H9 (cell line): ENCODE data around the gene NUP37. TPM values are rescaled to one million over a fixed set of nuclear protein-coding genes. Genes with fewer than 3 reads are reported as not detected.

Experiments
- DNase-seq: peaks from one replicate; pipeline ENCODE4 v3.0.0-alpha.2; 2017
- H2AFZ ChIP-seq: one replicate; pipeline ENCODE4 v1.6.1; 2013; ENCODE audit warnings: mild to moderate bottlenecking, low read length, control low read depth, moderate library complexity
- H2AK5ac ChIP-seq: 2 replicates; pipeline ENCODE4 v1.6.1; 2013; ENCODE audit warnings: low read length, control low read depth, mixed read lengths; ENCODE audit not compliant: insufficient read length
- H2BK120ac ChIP-seq: one replicate; pipeline ENCODE4 v1.6.1; 2013; ENCODE audit warnings: low read depth, mild to moderate bottlenecking, low read length, control low read depth, inconsistent platforms; ENCODE audit not compliant: poor library complexity, severe bottlenecking
- H2BK12ac ChIP-seq: 2 replicates; pipeline ENCODE4 v1.6.1; 2013; ENCODE audit warnings: low read length, control low read depth, mixed read lengths, low read depth; ENCODE audit not compliant: insufficient read length
- H2BK15ac ChIP-seq: 2 replicates; pipeline ENCODE4 v1.6.1; 2013; ENCODE audit warnings: low read depth, low read length, control low read depth
- H2BK20ac ChIP-seq: one replicate; pipeline ENCODE4 v1.6.1; 2013; ENCODE audit warnings: low read depth, mild to moderate bottlenecking, low read length, control low read depth, inconsistent platforms; ENCODE audit not compliant: poor library complexity, severe bottlenecking
- H2BK5ac ChIP-seq: 2 replicates; pipeline ENCODE4 v1.6.1; 2013; ENCODE audit warnings: low read length, control low read depth, mixed read lengths; ENCODE audit not compliant: insufficient read length
- H3K14ac ChIP-seq: 2 replicates; pipeline ENCODE4 v1.6.1; 2013; ENCODE audit warnings: low read length, control low read depth; ENCODE audit not compliant: insufficient read depth
- H3K18ac ChIP-seq: 2 replicates; pipeline ENCODE4 v1.6.1; 2013; ENCODE audit warnings: low read depth, mild to moderate bottlenecking, mixed read lengths, low read length, control low read depth; ENCODE audit not compliant: insufficient read length
- H3K23ac ChIP-seq: 2 replicates; pipeline ENCODE4 v1.6.1; 2013; ENCODE audit warnings: low read length, control low read depth, mixed read lengths, low read depth; ENCODE audit not compliant: insufficient read length
- H3K23me2 ChIP-seq: 2 replicates; pipeline ENCODE4 v1.6.1; 2013; ENCODE audit warnings: low read depth, mild to moderate bottlenecking, mixed read lengths, low read length, control low read depth; ENCODE audit not compliant: insufficient read length, poor library complexity, severe bottlenecking
- H3K27ac ChIP-seq: 2 replicates; pipeline ENCODE4 v1.5.1; 2013; ENCODE audit warnings: low read length, control low read depth, mixed read lengths, low read depth; ENCODE audit not compliant: insufficient read length
- H3K27me3 ChIP-seq: 2 replicates; pipeline ENCODE4 v1.6.1; 2013; ENCODE audit warnings: low read length, control low read depth, inconsistent platforms; ENCODE audit not compliant: insufficient read depth
- H3K4ac ChIP-seq: 2 replicates; pipeline ENCODE4 v1.6.1; 2013; ENCODE audit warnings: low read depth, mild to moderate bottlenecking, control low read depth, inconsistent platforms, low read length, moderate library complexity
- H3K4me1 ChIP-seq: 2 replicates; pipeline ENCODE4 v1.6.1; 2013; ENCODE audit warnings: low read length, control low read depth, inconsistent platforms; ENCODE audit not compliant: insufficient read depth
- H3K4me2 ChIP-seq: 2 replicates; pipeline ENCODE4 v1.6.1; 2013; ENCODE audit warnings: low read length, control low read depth, mixed read lengths; ENCODE audit not compliant: insufficient read length, insufficient read depth
- H3K56ac ChIP-seq: 2 replicates; pipeline ENCODE4 v1.6.1; 2013; ENCODE audit warnings: low read depth, mild to moderate bottlenecking, mixed read lengths, low read length, control low read depth; ENCODE audit not compliant: insufficient read length
- H3K79me1 ChIP-seq: 2 replicates; pipeline ENCODE4 v1.6.1; 2013; ENCODE audit warnings: low read depth, mild to moderate bottlenecking, moderate library complexity, low read length, control low read depth, inconsistent platforms; ENCODE audit not compliant: insufficient read depth, poor library complexity, severe bottlenecking
- H3K79me2 ChIP-seq: 2 replicates; pipeline ENCODE4 v1.6.1; 2013; ENCODE audit warnings: low read length, control low read depth, inconsistent platforms; ENCODE audit not compliant: insufficient read depth
- H3K9ac ChIP-seq: 2 replicates; pipeline ENCODE4 v1.6.1; 2013; ENCODE audit warnings: low read length, control low read depth, mixed read lengths; ENCODE audit not compliant: insufficient read length; ENCODE audit errors: extremely low read depth
- H3K9me3 ChIP-seq: one replicate; pipeline ENCODE4 v1.6.1; 2013; ENCODE audit warnings: low read depth, low read length, inconsistent platforms; ENCODE audit not compliant: control insufficient read depth
- H3T11ph ChIP-seq: one replicate; pipeline ENCODE4 v1.6.1; 2013; ENCODE audit warnings: mild to moderate bottlenecking, low read length, control low read depth, inconsistent platforms
- H4K20me1 ChIP-seq: one replicate; pipeline ENCODE4 v1.6.1; 2013; ENCODE audit not compliant: control insufficient read depth, insufficient read length, insufficient read depth
- H4K5ac ChIP-seq: 2 replicates; pipeline ENCODE4 v1.6.1; 2013; ENCODE audit warnings: low read depth, mild to moderate bottlenecking, mixed read lengths, low read length, control low read depth; ENCODE audit not compliant: insufficient read length
- H4K8ac ChIP-seq: replicated peaks from 2 replicates; pipeline ENCODE4 v1.6.1; 2013; ENCODE audit warnings: low read length, control low read depth, mixed read lengths, low read depth; ENCODE audit not compliant: insufficient read length
- H4K91ac ChIP-seq: 2 replicates; pipeline ENCODE4 v1.6.1; 2013; ENCODE audit warnings: low read depth, mild to moderate bottlenecking, moderate library complexity, mixed read lengths, low read length, control low read depth; ENCODE audit not compliant: insufficient read length
- H3K27ac Mint-ChIP-seq, 3 experiments: 2 replicates in 2 of 3; 3 replicates in 1 of 3; pipeline ENCODE4 v1.8.0; 2020 to 2021; ENCODE audit warnings: mixed read lengths in 3 of 3, mild to moderate bottlenecking in 1 of 3, moderate library complexity in 1 of 3
- H3K27me3 Mint-ChIP-seq: 2 replicates; pipeline ENCODE4 v1.8.0; 2021; ENCODE audit warnings: low read depth, mild to moderate bottlenecking, moderate library complexity, mixed read lengths
- H3K36me3 Mint-ChIP-seq, 3 experiments: 2 replicates in 2 of 3; 3 replicates in 1 of 3; pipeline ENCODE4 v1.8.0; 2020 to 2021; ENCODE audit warnings: low read depth in 3 of 3, mixed read lengths in 3 of 3; ENCODE audit not compliant: insufficient read depth in 1 of 3
- H3K4me1 Mint-ChIP-seq, 2 experiments: 2 replicates each; pipeline ENCODE4 v1.8.0; 2020; ENCODE audit warnings: mixed read lengths in 2 of 2
- H3K4me3 Mint-ChIP-seq, 2 experiments: 2 replicates in 1 of 2; 3 replicates in 1 of 2; pipeline ENCODE4 v1.8.0; 2020 to 2021; ENCODE audit warnings: mild to moderate bottlenecking in 2 of 2, mixed read lengths in 2 of 2, moderate library complexity in 1 of 2
- H3K9me3 Mint-ChIP-seq, 2 experiments: 2 replicates in 1 of 2; 3 replicates in 1 of 2; pipeline ENCODE4 v1.8.0; 2020; ENCODE audit warnings: mild to moderate bottlenecking in 2 of 2, mixed read lengths in 2 of 2, moderate library complexity in 1 of 2
- CTCF ChIP-seq: fragments of 200-600 bp; sonication (generic); conservative IDR thresholded peaks from 3 replicates; pipeline ENCODE4 v1.8.0; 2021; ENCODE audit warnings: antibody characterized with exemption, mild to moderate bottlenecking
- WGBS: extraction: QIAGEN DNeasy Blood & Tissue Kit; methylation state at CpG from one replicate; pipeline ENCODE4 v1.1.7; 2013; ENCODE audit warnings: missing lambda C conversion rate, low lambda C conversion rate, mixed read lengths; ENCODE audit not compliant: insufficient read length; ENCODE audit errors: extremely low coverage; 5-methylcytosine and 5-hydroxymethylcytosine counted together
- total RNA-seq: library from RNA; stranded (reverse); gene quantifications from 2 replicates; pipeline ENCODE4 v1.2.1, GENCODE V29; 2021

The NUP37 gene
- total RNA-seq, 1 experiment from 2014 or later, result 62.5 TPM

DNA sequence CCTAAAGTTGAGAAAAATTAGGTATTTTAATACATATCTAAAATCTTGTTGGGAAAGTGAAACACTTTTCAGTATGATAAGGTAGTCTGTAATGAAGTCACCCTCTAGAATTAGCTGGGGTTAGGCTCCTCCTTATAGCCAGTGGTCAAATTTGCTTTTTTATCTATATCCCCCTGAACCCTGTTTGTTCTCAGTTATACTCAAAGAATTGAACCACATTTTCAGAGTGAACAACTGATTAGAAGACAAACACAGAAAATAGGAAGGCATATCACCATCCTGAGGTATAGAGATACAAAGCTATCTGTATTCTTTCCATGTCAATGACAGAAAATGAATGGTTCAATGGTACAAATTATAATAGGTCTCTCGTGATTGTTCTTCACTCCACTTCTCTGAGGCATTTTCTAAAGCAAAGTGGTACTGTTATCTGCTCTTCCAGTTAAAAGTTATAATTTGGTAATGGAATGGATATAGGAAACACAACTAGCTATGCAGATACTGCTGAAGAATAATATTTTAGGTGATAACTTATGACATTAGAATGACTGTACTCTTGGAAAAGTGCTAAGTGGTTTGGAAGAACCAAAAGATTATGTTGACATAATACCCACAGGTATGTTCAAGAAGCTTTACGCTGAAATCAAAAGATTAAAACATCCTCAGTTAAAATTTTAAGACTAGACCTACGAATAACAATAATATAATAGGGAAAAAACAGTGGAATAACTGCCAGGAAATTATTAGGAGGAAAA is 85.7 kb downstream of the NUP37 start:
- Histone ChIP-seq H2AFZ (no peak overlapping the region), H4K91ac (no peak overlapping the region), H3K79me1 (no peaks in the 10 kb centered on the region), H4K5ac (no peak overlapping the region), H2BK12ac (no peak overlapping the region), H3K9me3 (no peaks in the 10 kb centered on the region), H3K14ac (no peak overlapping the region), H2BK15ac (no peak overlapping the region), H3K4ac (no peak overlapping the region), H3K56ac (no peak overlapping the region), H3K9ac (no peak overlapping the region), H2BK5ac (no peak overlapping the region), H4K20me1 (no peaks in the 10 kb centered on the region), H2BK120ac (no peak overlapping the region), H3K27ac (no peak overlapping the region), H3T11ph (no peak overlapping the region), H3K4me2 (no peak overlapping the region), H3K18ac (no peak overlapping the region), H3K79me2 (no peaks in the 10 kb centered on the region), H2AK5ac (no peak overlapping the region), H3K23ac (no peak overlapping the region), H3K4me1 (no peaks in the 10 kb centered on the region), H3K27me3 (no peaks in the 10 kb centered on the region), H3K23me2 (no peaks in the 10 kb centered on the region), H2BK20ac (no peak overlapping the region), H4K8ac (no peak overlapping the region)
- no peaks in the 10 kb centered on the region; a peak in 1 of 7 replicates for H3K36me3 Mint-ChIP-seq
- TF ChIP-seq CTCF, result no peak
- H3K27ac Mint-ChIP-seq, result no peak overlapping the region
- no peaks in the 10 kb centered on the region for H3K9me3 Mint-ChIP-seq
- no peaks in the 10 kb centered on the region for H3K4me1 Mint-ChIP-seq
- no peak for DNase-seq
- no peaks in the 10 kb centered on the region for H3K27me3 Mint-ChIP-seq
- WGBS, result no CpG with 5 or more reads among the region's 3 CpGs
- no peak overlapping the region for H3K4me3 Mint-ChIP-seq
